Embryonic facial prominence (tissue), 1 donor: Measurements from ENCODE around the gene CCDC187.

Source experiments
- DNase-seq: peaks from one replicate; pipeline ENCODE4 v3.0.0-alpha.2; 2016; ENCODE audit errors: extremely low spot score

CCDC187 gene

DNA sequence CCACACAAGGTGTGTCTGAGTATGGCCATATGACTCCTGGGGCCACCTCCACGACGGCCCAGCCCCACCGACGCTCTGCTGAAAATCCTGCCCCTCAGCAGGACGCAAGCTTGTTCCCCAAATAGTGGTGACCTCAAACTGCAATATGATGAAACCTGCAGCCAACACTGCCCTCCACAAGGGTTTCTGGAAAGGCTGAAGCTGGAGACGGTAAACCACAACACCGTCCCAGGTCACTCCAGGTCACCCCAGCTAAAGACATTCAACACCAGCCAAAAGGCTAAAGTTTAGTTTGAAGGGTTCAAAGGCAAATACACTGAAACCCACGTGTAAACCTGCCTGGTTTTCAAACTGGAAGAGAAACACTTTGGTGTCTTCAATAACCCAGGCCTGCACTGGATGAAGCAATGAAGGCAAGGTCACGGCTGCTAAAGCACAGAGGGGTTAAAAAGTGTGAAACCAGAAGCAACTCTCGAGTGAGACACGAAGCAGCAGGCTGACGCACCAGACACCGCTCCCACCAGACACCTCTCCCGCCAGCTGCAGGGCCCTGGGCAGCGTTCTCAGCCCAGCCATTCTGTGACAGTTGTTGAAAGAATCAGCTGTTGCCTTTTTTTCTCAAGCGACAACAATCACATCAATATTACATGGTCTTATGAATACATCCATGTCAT, 97.2 kb downstream of the CCDC187 start:
- no peak for DNase-seq

DNA sequence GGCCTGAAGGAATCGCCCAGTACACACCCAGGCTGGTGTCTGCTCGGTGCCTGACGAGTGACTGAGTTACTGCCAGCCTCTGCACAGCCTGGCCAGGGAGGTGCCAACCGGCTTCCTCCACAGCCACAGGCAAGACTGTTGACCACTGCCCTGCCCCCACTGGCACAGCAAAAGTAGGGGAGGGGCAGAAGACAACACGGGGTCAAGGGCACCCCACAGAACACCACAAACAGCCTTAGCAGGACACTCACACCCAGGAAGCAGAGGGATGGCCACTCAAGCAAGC, 98.2 kb downstream of the CCDC187 start:
- no peak for DNase-seq

DNA sequence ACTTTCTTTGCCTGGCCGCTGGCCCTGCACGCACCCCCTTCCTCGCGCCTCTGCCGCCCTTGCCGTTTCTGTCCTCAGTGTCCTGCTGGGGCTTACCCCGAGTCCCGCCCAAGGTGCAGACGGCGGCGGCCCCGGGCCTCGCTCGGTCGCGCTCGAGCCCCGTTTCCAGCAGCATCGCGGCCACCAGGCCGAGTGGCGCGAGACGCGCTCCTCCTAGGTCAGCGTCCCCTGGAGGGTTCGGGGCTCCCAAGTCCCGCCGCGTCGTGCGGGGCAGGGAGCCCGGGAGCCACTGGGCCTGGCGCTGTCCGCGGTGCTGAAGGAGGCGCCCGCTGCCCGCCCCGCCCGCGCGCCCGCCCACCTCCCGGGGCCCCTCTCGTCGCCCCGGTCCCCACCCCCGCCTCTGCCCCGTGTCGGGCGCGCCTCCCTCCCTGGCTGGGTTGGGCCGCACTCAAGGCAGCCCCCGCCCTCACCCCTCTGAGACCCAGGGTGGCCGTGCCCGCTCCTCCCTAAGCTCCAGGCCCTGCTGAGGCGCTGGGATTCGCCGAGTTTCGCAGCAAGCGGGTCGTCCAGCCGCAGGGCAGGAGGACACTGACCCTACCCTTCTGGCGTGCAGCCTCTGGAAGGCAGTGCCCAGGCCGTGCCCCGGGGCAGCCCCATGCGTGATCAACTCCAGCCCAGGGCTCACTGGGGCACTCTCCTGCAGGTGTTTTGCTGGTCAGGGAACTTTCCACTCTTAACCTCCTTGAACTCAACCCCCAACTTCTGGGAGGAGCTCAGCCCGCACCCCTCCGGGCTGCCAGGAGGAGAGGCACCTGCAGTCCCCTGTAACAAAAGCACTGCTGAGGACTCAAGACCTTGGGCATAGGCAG, 98.8 kb downstream of the CCDC187 start, which contains the start of gene LHX3:
TSS of gene LHX3 (minus strand) at position 291 of the 869 bp plus-strand sequence. CDS start at position 175, 116 bp downstream.
- no peak for DNase-seq

DNA sequence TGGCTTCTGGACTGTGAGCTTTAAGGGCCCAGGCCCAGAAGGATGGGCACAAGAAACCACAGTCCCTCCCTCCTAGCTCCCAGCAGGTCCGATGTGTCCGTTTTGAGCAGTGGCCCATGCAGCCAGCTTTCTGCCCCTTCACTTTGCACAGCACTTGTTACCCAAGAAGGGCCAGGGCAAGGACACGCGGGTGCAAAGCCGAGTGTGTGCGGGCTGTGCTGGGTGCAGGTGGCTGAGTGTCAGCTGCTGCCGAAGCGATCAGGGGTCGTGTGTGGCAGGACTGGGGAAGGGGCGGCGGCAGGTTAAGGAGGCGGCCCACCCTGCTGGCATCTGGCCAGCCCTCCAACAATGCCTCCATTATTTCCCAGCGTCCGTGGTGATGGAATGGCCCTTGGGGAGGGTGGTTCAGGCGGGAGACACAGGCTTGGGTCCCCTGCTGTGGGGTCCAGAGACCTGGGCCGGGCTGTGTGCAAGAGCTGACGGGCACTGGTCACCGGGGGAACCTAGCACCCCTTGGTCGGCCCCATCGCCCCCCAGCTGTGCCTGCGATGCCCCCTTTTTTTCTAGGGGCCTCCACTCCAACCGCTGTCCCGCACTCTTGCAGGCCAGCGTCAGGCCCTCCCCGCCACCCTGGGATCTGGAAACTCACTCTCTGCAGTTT, 99.6 kb downstream of the CCDC187 start:
- DNase-seq, result no peak

DNA sequence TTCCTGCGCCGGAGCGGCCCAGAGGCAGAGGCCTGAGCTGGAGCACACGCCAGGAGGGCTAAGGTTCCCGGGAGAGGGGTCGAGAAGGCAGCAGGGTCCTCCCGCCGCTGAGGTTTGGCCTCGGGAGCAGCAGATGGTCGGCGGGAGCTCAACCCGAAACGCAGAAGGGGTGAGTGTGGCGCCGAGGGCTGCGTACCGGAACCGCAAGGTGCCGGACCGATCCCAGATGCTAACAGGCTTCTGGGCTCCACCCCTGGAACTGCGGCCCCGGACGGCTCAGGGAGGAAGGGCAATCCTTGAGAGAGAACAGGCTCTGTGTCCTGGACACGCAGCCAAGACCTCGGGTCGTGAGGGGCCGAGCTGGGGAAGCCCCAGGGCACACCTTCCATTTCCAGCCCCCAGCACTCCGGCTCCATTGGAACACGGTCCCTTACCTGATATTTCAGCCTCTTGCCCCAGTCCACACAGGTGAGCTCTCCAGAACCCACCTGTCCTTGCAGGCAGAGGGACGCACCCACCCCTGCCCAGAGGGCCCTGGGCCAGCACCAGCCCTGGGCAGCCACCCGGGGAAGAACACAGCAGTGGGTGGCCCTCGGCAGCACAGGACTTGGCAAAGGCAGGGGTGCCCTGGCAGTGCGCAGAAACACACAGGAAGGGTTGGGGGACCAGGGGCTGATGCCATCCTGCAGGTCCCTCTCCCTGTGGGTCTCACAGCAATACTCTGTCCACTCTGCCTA, 100.3 kb downstream of the CCDC187 start:
- no peak for DNase-seq

DNA sequence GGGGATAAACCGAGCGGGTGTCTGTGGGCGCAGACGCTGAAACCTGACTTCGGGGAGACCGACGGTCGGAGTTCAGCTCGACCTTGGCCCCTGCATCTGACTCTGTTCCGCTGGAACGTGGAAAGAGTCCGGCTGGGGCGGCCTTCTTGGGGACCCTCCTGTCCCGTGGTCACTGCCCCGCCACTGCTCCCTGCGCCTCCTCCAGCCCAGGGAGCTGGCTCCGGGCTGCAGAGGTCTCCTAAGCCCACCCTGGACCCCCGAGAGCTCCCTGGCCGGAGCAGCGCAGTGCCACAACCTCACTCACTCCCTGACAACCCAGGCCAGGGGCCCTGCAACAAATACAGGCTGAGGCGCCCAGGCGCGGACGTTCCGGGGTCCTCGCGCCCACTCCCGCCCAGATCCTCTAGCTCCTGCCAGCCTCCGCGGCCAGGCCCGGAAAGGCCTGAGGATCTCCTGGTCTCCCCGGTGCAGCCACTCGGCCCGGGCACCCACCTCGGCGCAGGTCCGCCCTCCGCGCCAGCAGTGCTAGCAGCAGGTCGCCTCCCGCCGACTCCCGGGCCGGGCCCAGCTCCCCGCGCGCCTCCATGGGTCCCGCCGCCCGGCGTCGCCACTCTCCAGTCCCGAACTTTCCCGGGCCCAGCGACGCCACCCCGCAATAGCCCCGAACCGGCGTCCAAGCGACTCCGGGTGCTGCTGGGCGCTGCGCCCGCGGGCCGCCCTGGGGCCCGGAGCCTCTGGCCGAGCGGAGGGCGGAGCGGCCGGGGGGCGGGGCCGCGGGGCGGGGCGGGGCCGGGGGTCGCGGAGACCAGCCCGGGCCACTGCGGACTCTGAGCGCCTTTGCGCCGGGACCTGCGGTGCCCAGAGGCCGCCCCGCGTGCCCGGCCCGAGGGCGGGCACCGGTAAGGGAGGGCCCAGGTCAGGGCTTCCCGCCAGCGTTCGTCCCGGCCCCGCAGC, 101.2 kb downstream of the CCDC187 start:
- DNase-seq, result no peak

DNA sequence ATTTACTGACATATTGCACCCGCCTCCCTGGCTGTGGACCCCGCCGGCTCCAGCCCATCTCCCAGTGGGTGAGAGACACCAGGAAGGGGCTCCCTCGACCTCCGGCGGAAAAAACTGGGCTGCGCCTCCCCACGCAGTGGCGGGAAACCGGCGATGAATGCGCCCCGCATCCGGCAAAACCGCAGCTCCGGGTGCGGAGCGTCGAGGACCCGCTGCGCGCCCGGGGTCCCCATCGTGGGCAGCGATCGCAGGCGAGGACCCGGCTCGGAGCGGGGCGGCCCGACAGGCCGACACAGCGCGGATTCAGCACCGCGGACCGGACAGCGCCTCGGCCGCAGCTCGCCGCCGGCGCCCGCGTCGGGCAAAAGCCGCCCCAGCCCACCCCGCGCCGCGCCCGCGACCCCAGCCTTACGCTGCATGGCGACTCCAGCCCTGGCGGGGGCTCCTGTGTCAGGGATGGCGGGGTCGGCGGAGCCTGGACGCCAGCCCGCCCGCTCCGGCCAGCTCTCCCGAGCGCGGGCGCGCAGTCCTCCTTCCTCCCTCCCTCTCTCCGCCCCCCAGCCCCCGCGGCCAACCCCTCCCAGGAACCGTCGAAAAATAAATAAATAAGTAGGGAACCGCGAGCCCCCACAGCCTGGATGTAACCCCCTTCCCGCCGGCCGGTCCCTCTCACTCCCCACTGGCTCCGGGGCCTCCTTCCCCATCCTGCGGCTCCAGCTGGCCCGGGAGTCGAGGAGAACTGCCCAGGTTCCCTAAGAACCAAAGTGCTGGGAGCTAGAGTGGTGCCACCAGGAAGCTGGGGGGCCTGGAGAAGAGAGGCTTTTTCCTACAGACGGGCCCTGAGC, 102.1 kb downstream of the CCDC187 start:
- DNase-seq, result no peak

DNA sequence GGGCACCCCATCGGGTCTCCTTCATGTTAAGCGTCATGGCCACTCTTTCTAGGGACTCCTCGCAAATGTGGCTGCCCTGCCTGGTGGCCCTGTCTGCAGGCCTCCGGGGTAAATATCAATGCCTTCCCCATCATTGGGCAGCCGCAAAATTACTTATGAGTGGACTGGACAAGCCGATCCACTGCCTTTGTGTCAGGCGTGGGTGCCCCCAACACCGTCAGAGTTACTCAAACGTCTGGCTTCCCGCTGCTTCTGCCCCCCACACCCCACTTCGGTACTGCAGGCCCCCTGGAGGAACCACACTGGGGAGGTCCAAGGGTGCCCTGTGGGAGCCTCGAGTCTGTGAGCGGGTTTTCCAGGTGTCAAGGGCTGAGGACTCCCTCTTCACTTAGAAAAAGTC, 102.7 kb downstream of the CCDC187 start:
- DNase-seq, result no peak

DNA sequence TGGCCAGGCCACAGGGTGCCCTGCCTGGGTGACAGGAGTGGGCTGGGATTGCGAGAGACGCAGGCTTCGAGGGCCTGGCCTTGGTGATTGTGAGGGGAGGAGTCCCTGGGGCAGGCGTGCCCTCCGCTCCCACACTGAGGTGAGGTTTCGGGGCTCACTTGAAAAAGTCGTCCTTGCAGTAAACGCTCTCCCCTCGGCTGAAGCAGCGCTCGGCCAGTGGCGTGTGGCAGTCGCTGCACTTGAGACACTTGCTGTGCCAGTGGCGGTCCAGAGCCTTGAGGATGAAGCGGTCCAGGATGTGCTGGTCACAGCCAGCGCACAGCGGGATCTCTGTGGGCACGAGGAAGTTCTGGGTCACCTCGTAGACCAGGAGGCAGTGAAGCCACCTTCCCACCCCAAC, 103.5 kb downstream of the CCDC187 start:
- DNase-seq, result no peak
